ENCODE results near the gene MYO1B. TPM values are rescaled to one million over a fixed set of nuclear protein-coding genes. Genes with fewer than 3 reads are reported as not detected.

Gene MYO1B
- total and polyA plus RNA-seq, 2 of the 4 experiments (the other 2 are of a cell fraction): 57.2 to 116 TPM

GRCh38 chr2:191428141-191428540 is 182.9 kb downstream of the MYO1B start:
- no CpG with 5 or more reads among the region's 3 CpGs for WGBS, 2 experiments (ENCODE audit: extremely low coverage in 2 of 2, insufficient read length in 1 of 2)
- Histone ChIP-seq H3K18ac (ENCODE audit: low read depth, low read length) (no peak overlapping the region), H4K20me1 (ENCODE audit: insufficient read depth, low read length) (no peaks in the 10 kb centered on the region), H3K9me1 (ENCODE audit: insufficient read depth, low read length) (0 out of 2 replicates have a peak, but pooled peaks cover 3% of the 10 kb centered on the region), H2AK5ac (ENCODE audit: low read depth, low read length) (no peak overlapping the region), H3K9ac (ENCODE audit: low read depth, low read length) (no peak overlapping the region), H2AK9ac (replicated peaks; ENCODE audit: low read depth, low read length, poor library complexity) (no peak overlapping the region), H3K36me3 (ENCODE audit: control insufficient read depth, insufficient read depth, low read length) (peaks cover 14% of the 10 kb centered on the region), H3K4me2 (ENCODE audit: low read depth, low read length) (no peak overlapping the region), H3K79me1 (ENCODE audit: low read depth in 1 of 2, low read length in 2 of 2) (no peaks in the 10 kb centered on the region), H3K27ac (ENCODE audit: insufficient read depth, low read length) (no peak overlapping the region), H2BK5ac (ENCODE audit: low read depth, low read length, poor library complexity, severe bottlenecking) (no peak overlapping the region), H3K14ac (replicated peaks; ENCODE audit: low read depth, low read length) (no peak overlapping the region), H3K9me3 (ENCODE audit: control insufficient read depth, insufficient read depth, low read length) (no peaks in the 10 kb centered on the region), H2BK120ac (ENCODE audit: low read depth, low read length) (no peak overlapping the region), H4K91ac (ENCODE audit: insufficient read depth, low read depth, low read length) (no peak overlapping the region), H2BK15ac (ENCODE audit: low read depth, low read length) (no peak overlapping the region), H2BK20ac (ENCODE audit: low read depth, low read length) (no peak overlapping the region), H3K23ac (ENCODE audit: low read depth, low read length) (no peak overlapping the region), H3K4me1 (ENCODE audit: control insufficient read depth, insufficient read depth, low read length) (no peaks in the 10 kb centered on the region), H2AFZ (replicated peaks; ENCODE audit: low read length, poor library complexity) (no peak overlapping the region), H4K8ac (ENCODE audit: low read depth in 2 of 2, low read length in 2 of 2) (no peak overlapping the region), H4K5ac (ENCODE audit: low read depth, low read length) (no peak overlapping the region), H3K4ac (ENCODE audit: low read depth, low read length) (no peak overlapping the region), H3K4me3 (ENCODE audit: insufficient read depth, low read depth, low read length) (no peak overlapping the region), H3K27me3 (ENCODE audit: control insufficient read depth, insufficient read depth, low read length) (no peaks in the 10 kb centered on the region), H3K56ac (ENCODE audit: extremely low read depth, insufficient read depth, low read length) (no peak overlapping the region)
- CTCF ChIA-PET: interaction anchor here (0.7 to 1.5 kb wide), 2 partner anchors 10 to 288 kb away, joined by 3 to 4 read pairs; no protein-coding TSS in a partner anchor
- in situ Hi-C loops (cut with MboI; ENCODE audit: low sequenced_read_pairs) (no loop called here), dilution Hi-C loops (cut with HindIII; ENCODE audit: low sequenced_read_pairs, unreplicated experiment) (no loop called here), intact Hi-C loops (cut with micrococcal nuclease) (no loop called here)
- ATAC-seq (ENCODE audit: low read depth) (no peak), DNase-seq (no peak)
- TF ChIP-seq POLR2A (IDR thresholded peaks at IDR 0.05; ENCODE audit: low read depth, low read length) (no peak), ELK1 (IDR thresholded peaks at IDR 0.05; ENCODE audit: borderline replicate concordance, low read depth, low read length) (no peak), RCOR1 (IDR thresholded peaks at IDR 0.05; ENCODE audit: insufficient replicate concordance, low read length) (no peak), MXI1 (IDR thresholded peaks at IDR 0.05; ENCODE audit: borderline replicate concordance, low read depth, low read length) (no peak), RFX5 (IDR thresholded peaks at IDR 0.05; ENCODE audit: low read depth, low read length) (no peak), BHLHE40 (IDR thresholded peaks at IDR 0.05; ENCODE audit: low read depth, low read length) (no peak), RAD21 (IDR thresholded peaks at IDR 0.05; ENCODE audit: low read length) (no peak), FOS (IDR thresholded peaks at IDR 0.05; ENCODE audit: low read depth, low read length) (no peak), CHD1 (IDR thresholded peaks at IDR 0.05; ENCODE audit: low read depth, low read length) (no peak), CTCF (conservative IDR thresholded peaks at IDR 0.05; ENCODE audit: low read depth, low read length) (no peak), MAFK (IDR thresholded peaks at IDR 0.05; ENCODE audit: low read depth, low read length) (no peak)
- no TSS peak for BruUV-seq (replicated peaks)
- POLR2A ChIA-PET (ENCODE audit: unreplicated experiment): no interaction called here

All from IMR-90 (cell line).